Iris pigment epithelial cell (primary cell): ENCODE data around the gene SETX.

Experiments
- DNase-seq: peaks from one replicate; pipeline ENCODE4 v3.0.0-alpha.2; 2011; ENCODE audit warnings: low read depth

SETX gene

DNA sequence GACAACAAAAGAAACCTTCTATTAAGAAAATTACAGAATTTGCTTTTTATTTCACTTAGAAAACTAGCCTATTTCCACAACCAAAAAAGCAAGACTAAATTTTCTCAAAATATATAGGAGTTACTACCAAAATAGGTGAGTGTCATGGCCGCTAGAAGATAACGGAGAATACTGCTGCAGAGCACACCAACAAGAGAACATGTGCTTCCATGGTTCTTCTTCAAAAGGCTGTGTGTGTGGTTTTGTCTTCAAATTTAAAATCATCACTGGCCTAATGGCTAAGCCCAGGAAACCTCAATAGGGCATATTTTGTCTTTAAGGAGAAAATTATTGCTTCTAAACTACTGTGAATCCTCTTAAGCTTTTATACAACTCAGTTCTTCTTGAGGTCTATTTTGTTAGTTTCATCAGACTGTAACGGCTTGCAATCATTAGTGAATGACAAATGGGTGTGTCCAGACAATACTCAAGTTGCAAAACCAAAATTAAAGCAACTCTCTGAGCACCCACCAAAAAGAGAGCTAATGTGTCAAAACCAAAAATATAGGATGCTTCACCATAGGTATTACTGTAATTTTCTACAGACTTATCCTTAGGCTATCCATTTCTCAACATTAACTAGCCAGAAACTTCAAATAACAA lies 3.3 kb downstream of the SETX start:
- no peak for DNase-seq

DNA sequence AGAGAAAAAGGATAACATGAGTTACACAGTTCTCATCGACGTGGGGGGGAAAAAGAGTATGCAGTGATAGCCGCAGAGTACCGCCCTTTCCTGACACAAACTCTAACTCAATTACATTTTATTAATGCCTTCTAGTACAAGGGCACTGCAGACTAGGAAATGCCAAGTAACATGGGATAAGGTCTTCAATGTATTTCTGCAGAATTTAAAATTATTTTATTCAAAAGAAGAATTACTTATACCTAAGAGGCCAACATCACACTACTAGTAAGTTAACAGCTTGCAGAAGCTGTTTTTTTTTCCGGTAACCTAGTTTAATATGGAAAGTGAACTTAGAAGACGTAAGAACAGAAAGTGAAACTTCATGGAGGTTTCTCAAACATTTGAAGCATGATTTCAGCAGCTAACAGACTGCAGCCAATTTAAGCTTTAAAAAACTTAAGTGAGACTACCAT lies 3.9 kb downstream of the SETX start:
- peak; percentile 48 for DNase-seq

DNA sequence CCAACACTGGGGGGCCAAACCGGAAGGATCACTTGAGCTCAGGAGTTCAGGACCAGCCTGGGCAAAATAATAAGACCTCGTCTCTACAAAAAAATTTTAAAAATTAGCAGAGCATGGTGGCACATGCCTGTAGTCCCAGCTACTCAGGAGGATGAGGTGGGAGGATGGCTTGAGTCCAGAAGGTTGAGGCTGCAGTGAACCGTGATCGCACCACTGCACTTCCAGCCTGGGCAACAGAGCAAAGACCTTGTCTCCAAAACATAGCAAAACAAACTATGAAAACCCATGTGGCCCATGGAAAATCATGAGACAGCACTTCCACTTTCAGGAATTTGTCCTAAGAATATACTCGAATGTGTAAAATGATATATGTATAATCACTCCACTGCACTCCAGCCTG lies 6.1 kb downstream of the SETX start:
- DNase-seq: no peak

DNA sequence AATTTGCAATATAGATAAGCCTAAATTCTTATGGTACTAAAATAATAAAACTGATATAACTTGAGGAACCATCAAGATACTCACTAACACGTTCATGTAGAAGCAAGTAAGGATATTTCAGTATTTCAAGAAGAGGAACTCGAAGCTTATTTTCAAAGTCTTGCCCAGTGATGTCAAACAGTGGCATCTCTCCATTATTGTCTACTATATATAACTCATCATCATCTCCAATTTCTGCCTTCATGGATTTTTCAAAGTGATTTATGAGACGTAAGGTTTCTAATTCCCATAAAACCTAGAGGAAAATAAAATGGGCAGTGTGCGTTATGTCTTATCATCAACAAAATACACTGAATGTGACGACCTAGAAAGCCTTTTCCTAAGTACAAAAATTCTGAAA lies 8.6 kb downstream of the SETX start:
- DNase-seq: no peak

DNA sequence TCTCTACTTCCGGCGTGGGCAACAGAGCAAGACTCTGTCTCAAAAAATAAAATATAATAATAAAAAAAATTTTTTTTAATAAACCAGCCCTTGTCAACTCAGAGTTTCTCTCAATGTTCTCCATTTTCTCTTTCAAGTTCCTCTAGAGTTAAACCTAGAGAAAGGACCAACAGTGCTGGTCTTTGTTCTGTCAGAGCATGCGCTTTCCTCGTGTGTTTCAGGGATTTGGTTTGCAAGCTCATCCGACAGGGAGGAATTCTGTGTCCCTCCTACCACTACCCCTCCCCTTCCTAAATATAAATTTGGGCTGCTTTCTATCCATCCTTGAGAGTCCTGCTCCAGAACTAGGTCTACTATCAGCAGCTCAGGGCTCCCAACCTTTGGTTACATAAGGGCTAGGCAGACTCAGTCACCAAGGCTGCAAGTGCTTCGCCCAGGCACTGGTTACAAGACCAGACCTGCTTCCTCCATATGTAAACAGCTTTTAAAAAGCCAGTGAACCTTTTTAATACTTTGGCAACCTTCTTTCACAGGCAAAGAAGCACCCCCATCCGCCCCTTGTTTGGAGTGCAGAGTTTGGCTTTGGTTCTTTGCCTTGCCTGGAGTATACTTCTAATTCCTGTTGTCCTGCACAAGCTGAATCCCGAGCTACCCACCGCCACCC lies 13.5 kb downstream of the SETX start:
- DNase-seq: no peak

DNA sequence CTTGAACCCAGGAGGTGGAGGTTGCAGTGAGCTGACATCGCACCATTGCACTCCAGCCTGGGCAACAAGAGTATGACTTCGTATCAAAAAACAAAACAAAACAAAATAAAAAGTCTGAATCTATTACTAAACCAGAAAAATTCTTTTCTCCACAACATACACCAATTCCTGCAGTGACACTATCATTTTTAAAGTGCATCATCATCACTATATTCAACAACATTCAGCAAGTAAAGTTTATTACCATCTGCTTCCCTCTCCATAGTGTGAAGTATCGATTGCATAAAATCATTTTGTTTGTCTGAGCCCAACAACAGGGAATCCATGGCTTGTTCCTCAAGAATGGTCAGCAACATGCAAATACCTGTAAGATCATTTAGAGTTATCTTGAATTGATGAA lies 20.4 kb downstream of the SETX start:
- no peak for DNase-seq

DNA sequence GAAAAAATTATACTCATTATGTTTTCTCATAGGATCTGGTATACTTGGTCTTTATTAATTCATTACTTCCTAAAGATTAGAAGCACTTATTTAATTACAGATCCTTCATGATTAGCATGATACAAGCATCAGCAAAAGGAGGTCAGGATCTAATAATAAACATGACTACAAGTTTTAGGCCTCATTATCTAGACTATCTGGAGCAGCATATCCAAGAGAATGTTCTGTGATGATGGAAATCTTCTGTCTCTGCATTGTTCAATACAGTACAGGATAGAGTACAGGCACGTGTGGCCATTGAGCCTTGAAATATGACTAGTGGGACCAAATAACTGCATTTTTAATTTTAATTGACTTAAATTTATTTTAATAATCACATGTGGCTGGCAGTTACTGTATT lies 21.2 kb downstream of the SETX start:
- no peak for DNase-seq

DNA sequence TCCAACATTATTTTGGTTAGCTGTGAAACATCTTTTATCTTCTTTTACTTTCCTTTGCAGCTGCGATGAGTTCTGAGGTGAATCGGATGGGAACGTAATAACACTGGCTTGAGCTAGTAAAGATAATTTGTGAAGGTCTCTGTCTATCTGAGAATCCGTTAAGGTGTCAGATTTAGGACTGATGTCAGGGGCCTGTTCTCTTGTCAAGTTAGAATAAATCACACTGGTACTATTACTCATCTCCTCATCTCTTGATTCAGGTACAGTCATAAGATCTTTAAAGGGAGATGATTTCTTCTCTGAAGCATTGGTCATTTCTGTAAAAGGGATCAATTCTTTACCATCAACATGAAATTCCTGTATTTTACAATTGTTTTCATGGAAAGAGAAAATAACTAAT lies 26.2 kb downstream of the SETX start:
- DNase-seq: no peak

DNA sequence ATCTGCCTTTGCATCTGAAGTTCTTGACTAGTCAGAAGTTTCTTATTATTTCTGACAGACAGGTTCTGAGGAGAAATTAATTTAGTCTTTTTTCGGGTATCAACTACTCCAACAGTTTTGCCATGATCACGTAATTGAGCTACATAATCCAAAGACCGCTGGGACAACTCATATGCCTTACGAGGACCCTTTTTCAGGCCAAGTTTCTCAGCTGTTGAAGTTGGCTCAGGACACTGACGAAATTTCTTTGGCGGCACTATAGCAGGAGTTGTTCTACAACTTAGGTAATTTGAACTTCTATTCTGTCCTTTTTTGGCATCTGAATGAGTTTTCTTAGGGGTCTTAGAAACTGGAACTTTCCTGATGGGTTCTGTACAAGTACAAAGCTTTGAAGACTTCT lies 27.2 kb downstream of the SETX start:
- no peak for DNase-seq

DNA sequence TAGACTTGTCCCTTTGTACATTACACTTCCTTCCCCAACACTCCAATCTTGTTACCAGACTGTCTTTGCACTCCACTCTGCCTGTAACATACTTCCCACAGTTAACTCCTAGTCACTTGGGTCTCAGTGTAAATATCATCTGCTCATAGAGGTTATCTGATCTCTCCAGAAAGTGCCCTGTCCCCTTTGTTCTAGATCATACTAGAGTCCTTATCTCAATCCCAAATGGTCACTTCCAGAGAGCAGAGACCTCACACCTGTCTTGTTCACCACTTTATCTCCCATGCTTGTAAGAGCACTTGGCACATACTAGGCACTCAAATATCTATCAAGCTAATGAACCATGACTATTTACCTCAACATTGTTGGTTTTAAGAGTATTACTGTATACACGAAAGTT lies 30.4 kb downstream of the SETX start:
- no peak for DNase-seq

DNA sequence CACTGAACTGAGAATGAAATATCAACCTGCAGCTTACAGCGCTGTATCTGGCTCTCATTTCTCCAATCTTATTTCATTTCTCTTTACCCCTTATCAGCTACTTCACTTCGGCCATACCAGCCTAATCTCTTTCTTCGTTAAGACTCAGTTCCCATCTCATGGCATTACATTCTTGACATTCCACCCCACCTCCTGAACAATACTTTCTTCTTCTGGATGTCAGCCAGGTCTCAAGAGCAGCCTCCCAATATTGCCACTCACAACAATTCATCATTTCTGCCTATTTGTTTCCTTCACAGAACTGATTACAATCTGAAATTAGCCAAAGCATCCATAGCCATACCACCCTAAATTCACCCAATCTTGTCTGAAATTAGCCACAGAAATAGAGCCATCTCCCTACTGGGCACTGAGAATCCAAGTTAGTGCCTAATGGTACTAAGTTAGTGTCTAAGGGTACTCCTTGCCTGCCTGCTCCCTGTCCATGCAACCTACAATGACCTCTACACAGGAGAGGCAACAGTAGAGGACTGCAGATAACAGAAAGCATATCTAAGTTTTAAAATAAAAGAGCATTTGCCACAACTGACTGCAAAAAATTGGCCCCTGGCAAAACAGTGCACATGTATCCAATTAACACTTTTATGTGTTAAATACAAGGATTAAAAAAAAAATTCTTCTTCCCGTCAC lies 35.2 kb downstream of the SETX start:
- DNase-seq: peak; percentile 46

DNA sequence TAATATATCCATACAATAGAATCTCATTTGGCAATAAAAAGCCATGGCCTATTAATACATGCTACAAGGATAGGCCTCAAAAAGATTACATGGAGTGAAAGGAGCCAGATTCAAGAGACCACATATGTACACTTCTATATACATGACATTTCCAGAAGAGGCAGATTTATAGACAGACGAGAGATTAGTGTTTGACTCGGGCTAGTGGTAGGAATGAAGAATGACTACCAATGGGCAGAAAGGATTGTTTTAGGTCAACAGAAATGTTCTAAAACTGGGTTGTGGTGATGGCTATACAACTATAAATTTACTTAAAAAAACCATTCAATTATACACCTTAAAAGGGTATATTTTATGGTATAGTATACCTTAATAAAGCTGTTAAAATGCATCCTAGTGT lies 41.9 kb downstream of the SETX start:
- no peak for DNase-seq

DNA sequence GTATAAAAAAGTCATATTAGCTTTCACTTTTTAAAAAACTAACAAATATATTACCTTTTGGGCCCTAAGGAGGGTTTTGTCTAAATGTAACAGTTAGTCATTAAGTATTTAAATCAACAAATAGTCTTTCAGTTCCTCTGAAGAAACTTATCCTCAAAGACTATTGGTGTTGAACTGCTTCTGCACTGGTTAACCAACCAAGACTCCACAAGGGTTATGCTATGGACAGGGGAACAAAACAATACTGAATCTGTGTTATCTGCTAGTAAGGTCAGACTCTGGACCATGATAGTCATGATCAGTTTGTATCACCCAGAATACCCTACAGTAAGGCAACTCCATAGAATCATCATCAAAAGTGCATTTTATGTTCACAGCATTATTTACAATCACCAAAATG lies 42.4 kb downstream of the SETX start:
- DNase-seq: no peak

DNA sequence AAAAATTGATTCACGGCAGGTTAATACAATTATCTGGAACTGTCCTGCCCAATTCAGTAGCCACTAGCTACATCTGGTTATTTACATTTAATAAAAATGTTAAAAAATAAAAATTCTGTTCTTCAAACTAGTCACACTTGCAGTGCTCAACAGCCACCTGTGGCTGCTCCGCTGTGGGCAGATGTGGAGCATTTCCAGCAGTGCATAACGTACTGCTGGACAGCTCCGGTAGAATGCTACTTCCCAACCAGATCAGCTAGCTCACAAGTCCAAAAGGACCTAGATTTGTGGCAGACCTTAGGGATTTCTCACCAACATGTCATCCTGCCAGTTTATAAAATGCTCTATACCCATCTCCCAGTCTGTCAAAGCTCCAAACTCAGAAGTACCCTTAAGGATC lies 42.8 kb downstream of the SETX start:
- no peak for DNase-seq

DNA sequence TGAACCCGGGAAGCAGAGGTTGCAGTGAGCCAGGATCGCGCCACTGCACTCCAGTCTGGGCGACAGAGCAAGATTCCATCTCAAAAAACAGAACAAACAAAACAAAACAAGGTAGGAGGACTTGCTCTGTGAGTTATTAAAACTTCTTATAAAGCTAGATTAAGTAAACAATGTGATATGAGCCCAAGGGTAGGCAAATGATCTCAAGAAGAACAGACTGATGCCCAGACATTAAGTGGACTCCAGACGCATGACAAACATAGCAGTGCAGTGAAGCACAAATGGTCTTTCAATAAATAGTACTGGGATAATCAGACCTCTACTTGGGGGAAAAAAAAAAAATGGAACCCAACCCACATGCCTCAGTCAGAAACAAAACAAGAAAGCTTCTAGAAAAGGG lies 45.7 kb downstream of the SETX start:
- DNase-seq: no peak

DNA sequence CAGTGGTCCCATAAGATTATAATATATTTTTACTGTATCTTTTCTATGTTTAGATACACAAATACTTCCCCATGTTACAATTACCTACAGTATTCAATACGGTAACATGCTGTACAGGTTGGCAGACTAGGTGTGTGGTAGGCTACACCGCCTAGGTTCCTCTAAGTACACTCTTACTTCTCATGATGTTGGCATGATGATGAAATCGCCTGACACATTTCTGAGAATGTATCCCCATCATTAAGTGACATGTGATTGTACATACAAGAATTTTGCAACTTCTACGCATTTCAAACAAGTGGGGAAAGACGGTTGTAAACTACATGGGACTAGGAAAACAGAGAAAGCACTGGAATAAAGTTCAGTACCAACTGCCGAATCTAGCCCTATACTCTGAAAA lies 53.3 kb downstream of the SETX start:
- no peak for DNase-seq

DNA sequence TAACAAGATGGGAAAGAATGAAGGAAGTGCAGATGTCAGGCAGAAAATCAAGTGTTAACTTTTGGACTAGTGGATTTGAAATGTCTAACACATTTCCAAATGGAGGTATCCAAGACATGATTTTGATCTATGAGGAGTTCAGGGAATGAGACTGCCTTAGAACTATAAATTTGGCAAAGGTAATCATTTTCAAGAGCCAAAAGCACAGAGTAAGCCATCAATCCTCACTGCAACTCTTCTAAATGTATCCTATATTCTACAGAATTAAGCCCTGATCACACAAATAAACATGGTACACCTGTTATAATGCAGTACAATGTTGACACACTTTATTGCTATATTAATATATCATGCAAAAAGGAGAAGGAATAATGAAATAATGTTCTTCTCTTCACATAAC lies 55.6 kb downstream of the SETX start:
- DNase-seq: no peak

DNA sequence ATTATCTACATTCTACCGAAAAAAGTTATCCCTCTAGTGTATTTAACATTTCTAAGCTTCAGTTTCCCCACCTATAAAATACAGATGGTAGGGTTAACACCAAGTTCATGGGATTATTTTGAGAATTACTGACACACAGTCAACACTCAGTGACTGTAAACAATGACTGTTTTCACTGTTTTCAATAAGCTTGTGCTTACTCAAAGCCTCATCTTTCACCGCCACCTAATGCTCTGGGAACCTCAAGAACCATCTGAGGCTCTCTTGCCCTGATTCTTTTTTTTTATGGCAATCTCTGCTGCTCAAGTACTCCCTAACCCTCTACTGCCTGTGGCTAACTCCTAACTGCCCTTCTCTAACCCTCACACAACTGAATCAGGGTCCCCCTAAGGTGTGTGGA lies 59.6 kb downstream of the SETX start:
- DNase-seq: peak; percentile 12

DNA sequence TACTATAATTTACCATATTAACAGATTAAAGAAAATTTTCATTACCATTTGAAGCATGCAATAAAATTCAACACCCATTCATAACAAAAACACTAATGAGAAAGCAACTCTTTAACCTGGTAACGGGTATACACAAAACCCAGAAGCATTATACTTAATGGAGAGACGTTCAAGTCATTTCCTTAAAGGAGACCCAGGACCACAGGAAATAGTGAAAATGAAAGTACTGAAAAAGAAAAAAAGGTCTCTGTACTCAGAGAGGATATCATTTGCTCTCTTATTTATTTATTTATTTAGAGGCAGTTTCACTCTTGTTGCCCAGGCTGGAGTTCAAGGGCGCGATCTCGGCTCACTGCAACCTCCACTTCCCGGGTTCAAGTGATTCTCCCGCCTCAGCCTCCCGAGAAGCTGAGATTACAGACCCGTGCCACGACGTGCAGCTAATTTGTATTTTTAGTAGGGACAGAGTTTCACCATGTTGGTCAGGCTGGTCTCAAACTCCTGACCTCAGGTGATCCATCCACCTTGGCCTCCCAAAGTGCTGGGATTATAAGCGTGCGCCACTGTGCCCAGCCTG lies 61.6 kb downstream of the SETX start:
- no peak for DNase-seq

DNA sequence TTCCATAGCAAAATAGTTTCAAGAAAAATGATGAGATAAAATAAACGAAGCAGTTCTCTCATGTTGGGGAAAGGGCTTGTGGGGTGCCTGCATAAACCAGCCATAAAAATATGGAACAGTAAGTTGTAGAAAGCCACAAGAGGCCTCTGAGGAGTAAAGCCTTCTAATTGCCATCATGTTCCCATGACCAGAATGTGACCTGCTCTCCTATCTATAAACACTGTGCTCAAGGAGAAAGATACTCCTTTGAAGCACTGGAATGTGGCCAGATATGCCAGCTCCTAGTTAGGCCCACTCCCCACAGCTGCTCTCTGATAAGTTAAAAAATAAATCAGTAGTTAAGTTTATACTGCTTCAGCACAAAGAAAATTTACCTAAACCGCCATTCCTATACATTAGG lies 65.8 kb downstream of the SETX start:
- peak; percentile 37 for DNase-seq

DNA sequence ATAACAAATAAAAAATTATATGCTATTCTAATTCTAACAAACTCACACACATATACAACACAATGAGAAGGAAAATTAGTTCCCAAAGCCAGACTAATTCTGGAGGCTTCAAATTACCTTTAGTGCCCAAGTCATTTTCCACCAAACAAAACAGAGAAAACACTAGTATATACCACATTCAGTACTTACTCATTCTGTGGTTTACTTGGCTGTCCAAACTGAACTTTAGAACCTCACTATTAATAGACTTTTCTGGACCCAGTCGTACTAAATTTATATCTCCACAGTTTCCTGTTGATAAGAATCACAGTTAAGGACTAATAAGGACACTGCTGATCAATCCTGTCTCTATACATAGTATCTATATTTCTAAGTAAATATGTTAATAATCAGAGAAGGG lies 66.4 kb downstream of the SETX start:
- DNase-seq: peak; percentile 78

DNA sequence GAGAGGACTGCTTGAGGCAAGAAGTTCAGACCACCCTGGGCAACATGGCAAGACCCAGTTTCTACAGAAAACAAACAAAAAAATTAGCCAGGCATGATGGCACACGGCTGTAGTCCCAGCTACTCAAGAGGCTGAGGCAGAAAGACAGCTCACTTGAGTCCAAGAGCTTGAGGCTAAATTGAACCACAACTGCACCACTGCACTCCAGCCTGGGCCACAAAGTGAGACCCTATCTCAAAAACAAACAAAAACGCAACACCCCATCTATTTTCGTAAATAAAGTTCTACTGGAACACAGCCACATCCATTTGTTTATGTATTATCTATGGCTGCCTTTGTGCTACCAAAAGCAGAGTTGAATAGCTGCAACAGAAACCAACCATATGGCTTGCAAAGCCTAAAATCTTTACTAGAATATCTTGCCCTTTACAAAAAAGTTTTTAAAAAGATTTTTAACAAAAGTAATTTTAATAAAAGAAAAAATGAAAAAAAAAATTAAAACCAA lies 67.5 kb downstream of the SETX start:
- no peak for DNase-seq

DNA sequence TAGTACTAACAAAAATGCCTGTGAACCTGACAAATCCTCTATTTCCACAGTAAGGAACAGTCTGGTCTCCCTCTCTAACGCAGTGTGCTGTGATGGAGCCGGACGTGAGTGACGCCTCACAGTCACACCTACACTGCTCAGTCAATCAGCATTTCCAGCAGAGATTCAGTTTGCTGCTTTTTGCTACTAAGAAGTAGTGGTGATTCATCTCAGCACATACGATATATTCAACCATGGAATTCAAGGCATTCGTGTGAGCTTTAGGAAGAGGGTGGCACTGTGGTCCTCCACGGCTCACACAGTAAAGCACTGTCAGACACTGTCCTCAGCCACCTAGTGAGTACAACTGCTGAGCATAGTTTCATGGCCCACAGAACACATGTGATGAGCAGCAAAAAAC lies 70.9 kb downstream of the SETX start:
- DNase-seq: peak; percentile 76
